ENCODE data around the gene USP40. TPM values are rescaled to one million over a fixed set of nuclear protein-coding genes. Genes with fewer than 3 reads are reported as not detected.
"Not testable (repeated sequence)": the region's sequence is repeated elsewhere in the genome, so short reads cannot be mapped to it uniquely, and the experiment has no call there.

The USP40 gene
- total and polyA plus RNA-seq, 4 donors, result 29.4 to 40.2 (median 32.2) TPM

GRCh38 chr2:233592706-233593105 lies 26.1 kb upstream of the USP40 start:
- H3K27ac ChIP-seq (ENCODE audit: low read depth, low read length); DNase-seq (ENCODE audit: low read depth in 4 of 6, low spot score in 6 of 6); H3K4me3 ChIP-seq (ENCODE audit: low read depth, low read length); H3K27me3 ChIP-seq (ENCODE audit: control insufficient read depth, insufficient read depth, low read length); H3K36me3 ChIP-seq (ENCODE audit: control insufficient read depth, insufficient read depth, low read length); H3K4me1 ChIP-seq (ENCODE audit: control insufficient read depth, insufficient read depth, low read length); H3K9me3 ChIP-seq (ENCODE audit: control insufficient read depth, insufficient read depth, low read length): not testable (repeated sequence)
- no CpG with 5 or more reads among the region's 1 CpG for WGBS (ENCODE audit: insufficient coverage)

GRCh38 chr2:233588400-233588799 lies 21.8 kb upstream of the USP40 start:
- no peak overlapping the region for H3K4me3 ChIP-seq (ENCODE audit: low read depth, low read length)
- H3K27me3 ChIP-seq (ENCODE audit: control insufficient read depth, insufficient read depth, low read length), result no peaks in the 10 kb centered on the region
- WGBS (ENCODE audit: insufficient coverage), result no CpG with 5 or more reads among the region's 2 CpGs
- H3K36me3 ChIP-seq (ENCODE audit: control insufficient read depth, insufficient read depth, low read length), result no peaks in the 10 kb centered on the region
- no peaks in the 10 kb centered on the region for H3K9me3 ChIP-seq (ENCODE audit: control insufficient read depth, insufficient read depth, low read length)
- H3K4me1 ChIP-seq (ENCODE audit: control insufficient read depth, insufficient read depth, low read length), result no peaks in the 10 kb centered on the region
- DNase-seq (ENCODE audit: low read depth in 4 of 6, low spot score in 6 of 6), result no peak
- no peak overlapping the region for H3K27ac ChIP-seq (ENCODE audit: low read depth, low read length)

GRCh38 chr2:233584210-233584609 lies 17.6 kb upstream of the USP40 start:
- no peaks in the 10 kb centered on the region for H3K27me3 ChIP-seq (ENCODE audit: control insufficient read depth, insufficient read depth, low read length)
- H3K36me3 ChIP-seq (ENCODE audit: control insufficient read depth, insufficient read depth, low read length), result no peaks in the 10 kb centered on the region
- no peak for DNase-seq (ENCODE audit: low read depth in 4 of 6, low spot score in 6 of 6)
- H3K27ac ChIP-seq (ENCODE audit: low read depth, low read length), result no peak overlapping the region
- H3K4me1 ChIP-seq (ENCODE audit: control insufficient read depth, insufficient read depth, low read length), result no peaks in the 10 kb centered on the region
- H3K4me3 ChIP-seq (ENCODE audit: low read depth, low read length), result no peak overlapping the region
- H3K9me3 ChIP-seq (ENCODE audit: control insufficient read depth, insufficient read depth, low read length), result no peaks in the 10 kb centered on the region
- WGBS (ENCODE audit: insufficient coverage), result 93% methylated on average over 1 of the region's 1 CpG

GRCh38 chr2:233583217-233583965 lies 16.8 kb upstream of the USP40 start:
- 94% methylated on average over 28 of the region's 35 CpGs for WGBS (ENCODE audit: insufficient coverage)

GRCh38 chr2:233577341-233577740 lies 10.8 kb upstream of the USP40 start:
- H3K9me3 ChIP-seq (ENCODE audit: control insufficient read depth, insufficient read depth, low read length); H3K4me3 ChIP-seq (ENCODE audit: low read depth, low read length); H3K27me3 ChIP-seq (ENCODE audit: control insufficient read depth, insufficient read depth, low read length); H3K27ac ChIP-seq (ENCODE audit: low read depth, low read length); H3K36me3 ChIP-seq (ENCODE audit: control insufficient read depth, insufficient read depth, low read length); H3K4me1 ChIP-seq (ENCODE audit: control insufficient read depth, insufficient read depth, low read length); DNase-seq (ENCODE audit: low read depth in 4 of 6, low spot score in 6 of 6): not testable (repeated sequence)
- no CpG with 5 or more reads among the region's 5 CpGs for WGBS (ENCODE audit: insufficient coverage)

More at GRCh38 chr2:233583217-233583965, 16.8 kb upstream of the USP40 start:
- H3K27ac ChIP-seq (ENCODE audit: low read depth, low read length); H3K4me3 ChIP-seq (ENCODE audit: low read depth, low read length); H3K4me1 ChIP-seq (ENCODE audit: control insufficient read depth, insufficient read depth, low read length); DNase-seq (ENCODE audit: low read depth in 4 of 6, low spot score in 6 of 6); H3K36me3 ChIP-seq (ENCODE audit: control insufficient read depth, insufficient read depth, low read length); H3K27me3 ChIP-seq (ENCODE audit: control insufficient read depth, insufficient read depth, low read length); H3K9me3 ChIP-seq (ENCODE audit: control insufficient read depth, insufficient read depth, low read length): not testable (repeated sequence)

GRCh38 chr2:233572468-233572867 lies 5.9 kb upstream of the USP40 start:
- Histone ChIP-seq H3K27me3 (ENCODE audit: control insufficient read depth, insufficient read depth, low read length) (no peaks in the 10 kb centered on the region), H3K36me3 (ENCODE audit: control insufficient read depth, insufficient read depth, low read length) (no peaks in the 10 kb centered on the region), H3K9me3 (ENCODE audit: control insufficient read depth, insufficient read depth, low read length) (no peaks in the 10 kb centered on the region), H3K4me1 (ENCODE audit: control insufficient read depth, insufficient read depth, low read length) (no peaks in the 10 kb centered on the region), H3K27ac (ENCODE audit: low read depth, low read length) (no peak overlapping the region), H3K4me3 (ENCODE audit: low read depth, low read length) (no peak overlapping the region)
- no peak for DNase-seq (ENCODE audit: low read depth in 4 of 6, low spot score in 6 of 6)
- 84% methylated on average over 3 of the region's 4 CpGs for WGBS (ENCODE audit: insufficient coverage)

- DNase-seq (ENCODE audit: low read depth in 4 of 6, low spot score in 6 of 6), result no peak
- Histone ChIP-seq H3K27ac (ENCODE audit: low read depth, low read length) (no peak overlapping the region), H3K4me1 (ENCODE audit: control insufficient read depth, insufficient read depth, low read length) (no peaks in the 10 kb centered on the region), H3K4me3 (ENCODE audit: low read depth, low read length) (no peak overlapping the region), H3K9me3 (ENCODE audit: control insufficient read depth, insufficient read depth, low read length) (no peaks in the 10 kb centered on the region), H3K36me3 (ENCODE audit: control insufficient read depth, insufficient read depth, low read length) (no peaks in the 10 kb centered on the region), H3K27me3 (ENCODE audit: control insufficient read depth, insufficient read depth, low read length) (no peaks in the 10 kb centered on the region)
- WGBS (ENCODE audit: insufficient coverage), result no CpG with 5 or more reads among the region's 2 CpGs
Observed at GRCh38 chr2:233571462-233571861, 4.9 kb upstream of the USP40 start.

- Histone ChIP-seq H3K4me1 (ENCODE audit: control insufficient read depth, insufficient read depth, low read length) (no peaks in the 10 kb centered on the region), H3K27me3 (ENCODE audit: control insufficient read depth, insufficient read depth, low read length) (no peaks in the 10 kb centered on the region), H3K36me3 (ENCODE audit: control insufficient read depth, insufficient read depth, low read length) (no peaks in the 10 kb centered on the region), H3K9me3 (ENCODE audit: control insufficient read depth, insufficient read depth, low read length) (no peaks in the 10 kb centered on the region), H3K27ac (ENCODE audit: low read depth, low read length) (no peak overlapping the region), H3K4me3 (ENCODE audit: low read depth, low read length) (no peak overlapping the region)
- DNase-seq (ENCODE audit: low read depth in 4 of 6, low spot score in 6 of 6), result no peak
- WGBS (ENCODE audit: insufficient coverage), result no CpG with 5 or more reads among the region's 1 CpG
Observed at GRCh38 chr2:233571001-233571400, 4.4 kb upstream of the USP40 start.

- H3K36me3 ChIP-seq (ENCODE audit: control insufficient read depth, insufficient read depth, low read length), result no peaks in the 10 kb centered on the region
- no peaks in the 10 kb centered on the region for H3K4me1 ChIP-seq (ENCODE audit: control insufficient read depth, insufficient read depth, low read length)
- DNase-seq (ENCODE audit: low read depth in 4 of 6, low spot score in 6 of 6), result no peak
- no peaks in the 10 kb centered on the region for H3K9me3 ChIP-seq (ENCODE audit: control insufficient read depth, insufficient read depth, low read length)
- H3K4me3 ChIP-seq (ENCODE audit: low read depth, low read length), result peak overlapping the region; percentile 92
- WGBS (ENCODE audit: insufficient coverage), result 0% methylated on average over 2 of the region's 6 CpGs
- H3K27ac ChIP-seq (ENCODE audit: low read depth, low read length), result peak overlapping the region; percentile 96
- no peaks in the 10 kb centered on the region for H3K27me3 ChIP-seq (ENCODE audit: control insufficient read depth, insufficient read depth, low read length)
Observed at GRCh38 chr2:233565685-233566140, 869 bp downstream of the USP40 start.

- Histone ChIP-seq H3K9me3 (ENCODE audit: control insufficient read depth, insufficient read depth, low read length) (no peaks in the 10 kb centered on the region), H3K4me1 (ENCODE audit: control insufficient read depth, insufficient read depth, low read length) (no peaks in the 10 kb centered on the region), H3K36me3 (ENCODE audit: control insufficient read depth, insufficient read depth, low read length) (no peaks in the 10 kb centered on the region), H3K27me3 (ENCODE audit: control insufficient read depth, insufficient read depth, low read length) (no peaks in the 10 kb centered on the region), H3K4me3 (ENCODE audit: low read depth, low read length) (no peak overlapping the region), H3K27ac (ENCODE audit: low read depth, low read length) (no peak overlapping the region)
- whole genome bisulfite sequencing (ENCODE audit: insufficient coverage), result 100% methylated on average over 3 of the region's 8 CpGs
- no peak for DNase-seq (ENCODE audit: low read depth in 4 of 6, low spot score in 6 of 6)
Observed at GRCh38 chr2:233563663-233564430, 2.7 kb downstream of the USP40 start.

Data from spinal cord (tissue), 10 donors.